ENCODE measurements around the gene UMODL1. TPM values are rescaled to one million over a fixed set of nuclear protein-coding genes. Genes with fewer than 3 reads are reported as not detected.

UMODL1 gene
- total and polyA plus RNA-seq, 3 experiments from 2014 or later: 0.07 TPM; not detected in 2

- Mint-ChIP-seq H3K4me3 (peak overlapping the region in 4 of 7 donors; percentile 51 to 73 (median 62)), H3K36me3 (peaks cover 0 to 4% (median 0%) of the 10 kb centered on the region in 3 donors), H3K27ac (peak overlapping the region in 6 of 8 donors; percentile 45 to 88 (median 74)), H3K9me3 (no peaks in the 10 kb centered on the region), H3K27me3 (peaks cover 0 to 3% of the 10 kb centered on the region in 2 donors), H3K4me1 (peaks cover 78 to 84% (median 82%) of the 10 kb centered on the region in 3 donors)
- H3K4me1 ChIP-seq (ENCODE audit: insufficient read depth, low read length): peaks cover 84% of the 10 kb centered on the region
- no peak for DNase-seq
- CTCF ChIA-PET: interaction anchor here (0.8 to 2.4 kb wide), 4 partner anchors 30 to 68 kb away, joined by 3 to 7 read pairs (median 4); no protein-coding TSS in a partner anchor
- H3K27ac ChIP-seq (ENCODE audit: low read depth, low read length): no peak overlapping the region
- POLR2A ChIA-PET: interaction anchor here (1.4 kb wide), 1 partner anchor 25 kb away, joined by 3 read pairs; no protein-coding TSS in a partner anchor
- no peaks in the 10 kb centered on the region for H3K36me3 ChIP-seq (ENCODE audit: insufficient read depth, low read length)
- no peaks in the 10 kb centered on the region for H3K27me3 ChIP-seq (ENCODE audit: insufficient read depth, low read length, poor library complexity, severe bottlenecking)
- peaks cover 3% of the 10 kb centered on the region for H3K9me3 ChIP-seq (ENCODE audit: low read length)
- no peak overlapping the region for H3K4me3 ChIP-seq (ENCODE audit: low read length)
These were observed 119.4 kb downstream of the UMODL1 start for GRCh38 chr21:42190486-42190863.

GRCh38 chr21:42191064-42191463 lies 119.9 kb downstream of the UMODL1 start:
- Histone ChIP-seq H3K4me1 (ENCODE audit: insufficient read depth, low read length) (peaks cover 78% of the 10 kb centered on the region), H3K4me3 (ENCODE audit: low read length) (no peak overlapping the region), H3K27me3 (ENCODE audit: insufficient read depth, low read length, poor library complexity, severe bottlenecking) (no peaks in the 10 kb centered on the region), H3K36me3 (ENCODE audit: insufficient read depth, low read length) (no peaks in the 10 kb centered on the region), H3K27ac (ENCODE audit: low read depth, low read length) (no peak overlapping the region), H3K9me3 (ENCODE audit: low read length) (peaks cover 3% of the 10 kb centered on the region)
- ChIA-PET CTCF (interaction anchor here (0.8 to 2.5 kb wide), 4 partner anchors 29 to 68 kb away, joined by 3 to 10 read pairs (median 5); no protein-coding TSS in a partner anchor), POLR2A (interaction anchor here (0.5 to 1.4 kb wide), 2 partner anchors 26 to 122 kb away, joined by 3 read pairs; no protein-coding TSS in a partner anchor)
- Mint-ChIP-seq H3K9me3 (no peaks in the 10 kb centered on the region), H3K27ac (peak overlapping the region in 3 of 8 donors; percentile 21 to 93 (median 90)), H3K36me3 (no peaks in the 10 kb centered on the region), H3K4me3 (no peak overlapping the region), H3K4me1 (peaks cover 72 to 78% (median 76%) of the 10 kb centered on the region in 3 donors), H3K27me3 (peaks cover 0 to 3% of the 10 kb centered on the region in 2 donors)
- no peak for DNase-seq

- H3K36me3 Mint-ChIP-seq: no peaks in the 10 kb centered on the region
- H3K4me1 Mint-ChIP-seq: peaks cover 63 to 69% (median 67%) of the 10 kb centered on the region in 3 donors
- Histone ChIP-seq H3K9me3 (ENCODE audit: low read length) (peaks cover under 1% of the 10 kb centered on the region), H3K27me3 (ENCODE audit: insufficient read depth, low read length, poor library complexity, severe bottlenecking) (no peaks in the 10 kb centered on the region), H3K36me3 (ENCODE audit: insufficient read depth, low read length) (no peaks in the 10 kb centered on the region), H3K4me3 (ENCODE audit: low read length) (no peak overlapping the region), H3K4me1 (ENCODE audit: insufficient read depth, low read length) (peaks cover 69% of the 10 kb centered on the region), H3K27ac (ENCODE audit: low read depth, low read length) (no peak overlapping the region)
- peak overlapping the region in 6 of 7 donors; percentile 26 to 84 (median 68) for H3K4me3 Mint-ChIP-seq
- CTCF ChIA-PET: interaction anchor here (1.0 to 2.5 kb wide), 6 partner anchors 12 to 67 kb away, joined by 3 to 10 read pairs (median 4); no protein-coding TSS in a partner anchor
- peak overlapping the region in 7 of 8 donors; percentile 48 to 93 (median 89) for H3K27ac Mint-ChIP-seq
- H3K27me3 Mint-ChIP-seq: peaks cover 0 to 3% of the 10 kb centered on the region in 2 donors
- no peaks in the 10 kb centered on the region for H3K9me3 Mint-ChIP-seq
- DNase-seq: no peak
- POLR2A ChIA-PET: no interaction called here
These were observed 120.8 kb downstream of the UMODL1 start for GRCh38 chr21:42191696-42192595.

Other genes starting within 250 kb of the UMODL1 start
- gene PRDM15, start 192.0 kb upstream of the UMODL1 start, total RNA-seq: 10 to 100 TPM; 12.0 to 13.1 TPM
- 2.2 TPM for gene PRDM15, start 192.0 kb upstream of the UMODL1 start, polyA plus RNA-seq
- 1 to 10 TPM; 4.3 to 5.0 TPM for gene C2CD2, start 117.3 kb upstream of the UMODL1 start, total RNA-seq
- 2.3 TPM for gene C2CD2, start 117.3 kb upstream of the UMODL1 start, polyA plus RNA-seq
- gene ZBTB21, start 61.0 kb upstream of the UMODL1 start, total RNA-seq: 10 to 100 TPM; 39.0 to 43.6 TPM
- 5.9 TPM for gene ZBTB21, start 61.0 kb upstream of the UMODL1 start, polyA plus RNA-seq
- 1 to 10 TPM; 3.7 to 3.8 TPM for gene ABCG1, start 147.8 kb downstream of the UMODL1 start, total RNA-seq
- gene ABCG1, start 147.8 kb downstream of the UMODL1 start, polyA plus RNA-seq: 15.7 TPM
- gene TFF3, start 244.1 kb downstream of the UMODL1 start, total RNA-seq: not detected
- not detected for gene TFF3, start 244.1 kb downstream of the UMODL1 start, polyA plus RNA-seq